ENCODE measurements around the gene NUDT6.

The NUDT6 gene

GRCh38 chr4:122959981-122960610, 37.7 kb upstream of the NUDT6 start:
- TF ChIP-seq CTCF (IDR thresholded peaks at IDR 0.05; ENCODE audit: control extremely low read depth, extremely low read depth, low read depth, missing control alignments): no peak
- POLR2A ChIA-PET: no interaction called here
- CTCF ChIA-PET: interaction anchor here (1.7 to 1.8 kb wide), 2 partner anchors 9 to 28 kb away, joined by 3 to 5 read pairs; no protein-coding TSS in a partner anchor
- DNase-seq (ENCODE audit: extremely low spot score): no peak

- no peak for TF ChIP-seq CTCF (IDR thresholded peaks at IDR 0.05; ENCODE audit: control extremely low read depth, extremely low read depth, low read depth, missing control alignments)
- ChIA-PET CTCF (interaction anchor here (1.8 kb wide), 1 partner anchor 8 kb away, joined by 5 read pairs; no protein-coding TSS in a partner anchor), POLR2A (no interaction called here)
- no peak for DNase-seq (ENCODE audit: extremely low spot score)
Observed at GRCh38 chr4:122959441-122959840, 37.0 kb upstream of the NUDT6 start.

- CTCF ChIA-PET: no interaction called here
Observed at GRCh38 chr4:122958505-122958904, 36.1 kb upstream of the NUDT6 start.

GRCh38 chr4:122953924-122954323, 31.5 kb upstream of the NUDT6 start:
- DNase-seq (ENCODE audit: extremely low spot score): no peak
- ChIA-PET CTCF (interaction anchor here (1.7 kb wide), 1 partner anchor 196 kb away, joined by 4 read pairs; no protein-coding TSS in a partner anchor), POLR2A (no interaction called here)
- no peak for TF ChIP-seq CTCF (IDR thresholded peaks at IDR 0.05; ENCODE audit: control extremely low read depth, extremely low read depth, low read depth, missing control alignments)

More at GRCh38 chr4:122958505-122958904, 36.1 kb upstream of the NUDT6 start:
- POLR2A ChIA-PET: no interaction called here
- no peak for TF ChIP-seq CTCF (IDR thresholded peaks at IDR 0.05; ENCODE audit: control extremely low read depth, extremely low read depth, low read depth, missing control alignments)
- DNase-seq (ENCODE audit: extremely low spot score): no peak

GRCh38 chr4:122952028-122952427, 29.6 kb upstream of the NUDT6 start:
- no peak for TF ChIP-seq CTCF (IDR thresholded peaks at IDR 0.05; ENCODE audit: control extremely low read depth, extremely low read depth, low read depth, missing control alignments)
- ChIA-PET CTCF (interaction anchor here (0.9 kb wide), 1 partner anchor 11 kb away, joined by 3 read pairs; no protein-coding TSS in a partner anchor), POLR2A (no interaction called here)
- no peak for DNase-seq (ENCODE audit: extremely low spot score)

GRCh38 chr4:122948671-122949070, 26.3 kb upstream of the NUDT6 start:
- TF ChIP-seq CTCF (IDR thresholded peaks at IDR 0.05; ENCODE audit: control extremely low read depth, extremely low read depth, low read depth, missing control alignments): no peak
- POLR2A ChIA-PET: no interaction called here
- CTCF ChIA-PET: no interaction called here
- no peak for DNase-seq (ENCODE audit: extremely low spot score)
